ENCODE data around the gene ABHD12. TPM values are rescaled to one million over a fixed set of nuclear protein-coding genes. Genes with fewer than 3 reads are reported as not detected.

Gene ABHD12
- total RNA-seq, 3 donors from 2014 or later (not counting 1 experiment from before 2014, with no cell fraction given), result 28.5 to 34.6 (median 34.5) TPM

- H3K27me3 ChIP-seq (ENCODE audit: control insufficient read depth, insufficient read depth, low read length), result no peaks in the 10 kb centered on the region
- no peak for TF ChIP-seq CTCF (IDR thresholded peaks at IDR 0.05)
- H3K27ac Mint-ChIP-seq, result no peak overlapping the region
- H3K4me1 Mint-ChIP-seq, result peaks cover 16 to 35% of the 10 kb centered on the region in 2 donors
- no peak overlapping the region for H3K27ac ChIP-seq (ENCODE audit: low read length)
- no peaks in the 10 kb centered on the region for H3K9me3 Mint-ChIP-seq
- H3K9me3 ChIP-seq (ENCODE audit: control insufficient read depth, insufficient read depth, low read length), result no peaks in the 10 kb centered on the region
- DNase-seq, result no peak
- H3K4me3 ChIP-seq (ENCODE audit: low read length), result no peak overlapping the region
- ATAC-seq, result no peak
- intact Hi-C loops (cut with micrococcal nuclease), result no loop called here
- no peaks in the 10 kb centered on the region for H3K36me3 Mint-ChIP-seq
- H3K4me3 Mint-ChIP-seq, result no peak overlapping the region
- H3K4me1 ChIP-seq (ENCODE audit: control insufficient read depth, insufficient read depth, low read length), result peaks cover 7% of the 10 kb centered on the region
- H3K36me3 ChIP-seq (ENCODE audit: control insufficient read depth, insufficient read depth, low read length), result no peaks in the 10 kb centered on the region
- H3K27me3 Mint-ChIP-seq (ENCODE audit: low read depth in 2 of 2), result no peaks in the 10 kb centered on the region
- WGBS (ENCODE audit: insufficient coverage), result 95% methylated on average over 11 of the region's 11 CpGs
Measured at GRCh38 chr20:25253606-25254275, 136.9 kb downstream of the ABHD12 start.

- no peaks in the 10 kb centered on the region for H3K27me3 Mint-ChIP-seq (ENCODE audit: low read depth in 2 of 2)
- intact Hi-C loops (cut with micrococcal nuclease), result no loop called here
Measured at GRCh38 chr20:25252686-25253421, 137.8 kb downstream of the ABHD12 start.

GRCh38 chr20:25252230-25252651, 138.4 kb downstream of the ABHD12 start:
- H3K9me3 ChIP-seq (ENCODE audit: control insufficient read depth, insufficient read depth, low read length), result no peaks in the 10 kb centered on the region
- Mint-ChIP-seq H3K36me3 (no peaks in the 10 kb centered on the region), H3K27me3 (ENCODE audit: low read depth in 2 of 2) (no peaks in the 10 kb centered on the region), H3K9me3 (no peaks in the 10 kb centered on the region), H3K27ac (peak overlapping the region in 1 of 2 donors; percentile 16), H3K4me3 (no peak overlapping the region), H3K4me1 (peaks cover 20 to 40% of the 10 kb centered on the region in 2 donors)
- no peak for ATAC-seq
- WGBS (ENCODE audit: insufficient coverage), result 85% methylated on average over 5 of the region's 6 CpGs
- H3K27me3 ChIP-seq (ENCODE audit: control insufficient read depth, insufficient read depth, low read length), result no peaks in the 10 kb centered on the region
- no peaks in the 10 kb centered on the region for H3K36me3 ChIP-seq (ENCODE audit: control insufficient read depth, insufficient read depth, low read length)
- no peak for DNase-seq
- no peak overlapping the region for H3K27ac ChIP-seq (ENCODE audit: low read length)
- H3K4me3 ChIP-seq (ENCODE audit: low read length), result no peak overlapping the region
- TF ChIP-seq CTCF (IDR thresholded peaks at IDR 0.05), result no peak
- intact Hi-C loops (cut with micrococcal nuclease), result no loop called here
- peaks cover 13% of the 10 kb centered on the region for H3K4me1 ChIP-seq (ENCODE audit: control insufficient read depth, insufficient read depth, low read length)

More at GRCh38 chr20:25252686-25253421, 137.8 kb downstream of the ABHD12 start:
- 94% methylated on average over 5 of the region's 6 CpGs for WGBS (ENCODE audit: insufficient coverage)
- no peak overlapping the region for H3K27ac ChIP-seq (ENCODE audit: low read length)
- no peaks in the 10 kb centered on the region for H3K27me3 ChIP-seq (ENCODE audit: control insufficient read depth, insufficient read depth, low read length)
- Mint-ChIP-seq H3K9me3 (no peaks in the 10 kb centered on the region), H3K4me3 (no peak overlapping the region), H3K4me1 (peaks cover 19 to 37% of the 10 kb centered on the region in 2 donors), H3K36me3 (no peaks in the 10 kb centered on the region), H3K27ac (no peak overlapping the region)
- TF ChIP-seq CTCF (IDR thresholded peaks at IDR 0.05), result no peak
- H3K4me1 ChIP-seq (ENCODE audit: control insufficient read depth, insufficient read depth, low read length), result peaks cover 10% of the 10 kb centered on the region
- ATAC-seq, result no peak
- H3K4me3 ChIP-seq (ENCODE audit: low read length), result no peak overlapping the region
- no peaks in the 10 kb centered on the region for H3K36me3 ChIP-seq (ENCODE audit: control insufficient read depth, insufficient read depth, low read length)
- no peak for DNase-seq
- no peaks in the 10 kb centered on the region for H3K9me3 ChIP-seq (ENCODE audit: control insufficient read depth, insufficient read depth, low read length)

Measured in natural killer cell (primary cell).